Ishikawa (cell line): ENCODE results near the gene TSPEAR.

ENCODE experiments used
- CEBPB ChIP-seq: IDR thresholded peaks from 2 replicates; pipeline ENCODE4 v1.6.1; 2012
- CREB1 ChIP-seq: IDR thresholded peaks from 2 replicates; pipeline ENCODE4 v1.6.1; 2012; ENCODE audit warnings: low read depth
- EGR1 ChIP-seq: IDR thresholded peaks from 2 replicates; pipeline ENCODE4 v1.6.1; 2012
- EP300 ChIP-seq: IDR thresholded peaks from 2 replicates; pipeline ENCODE4 v1.6.1; 2012; ENCODE audit warnings: borderline replicate concordance
- FOXM1 ChIP-seq: IDR thresholded peaks from 2 replicates; pipeline ENCODE4 v1.6.1; 2012; ENCODE audit warnings: low read depth, borderline replicate concordance
- NFIC ChIP-seq: IDR thresholded peaks from 2 replicates; pipeline ENCODE4 v1.6.1; 2012
- RAD21 ChIP-seq: IDR thresholded peaks from 2 replicates; pipeline ENCODE4 v1.6.1; 2012; ENCODE audit warnings: low read depth
- TAF1 ChIP-seq: IDR thresholded peaks from 2 replicates; pipeline ENCODE4 v1.6.1; 2012; ENCODE audit warnings: low read depth, mild to moderate bottlenecking
- TCF12 ChIP-seq: IDR thresholded peaks from 2 replicates; pipeline ENCODE4 v1.6.1; 2012; ENCODE audit warnings: low read depth
- TEAD4 ChIP-seq: IDR thresholded peaks from 2 replicates; pipeline ENCODE4 v1.6.1; 2012
- YY1 ChIP-seq: IDR thresholded peaks from 2 replicates; pipeline ENCODE4 v1.6.1; 2012; ENCODE audit warnings: low read depth
- ZBTB7A ChIP-seq: IDR thresholded peaks from 2 replicates; pipeline ENCODE4 v1.6.1; 2012; ENCODE audit warnings: low read depth
- TF ChIP-seq, protein P1 (sequence below): IDR thresholded peaks from 2 replicates; pipeline ENCODE4 v1.6.1; 2012; ENCODE audit warnings: low read depth, mild to moderate bottlenecking
- TF ChIP-seq, protein P2 (sequence below): IDR thresholded peaks from 2 replicates; pipeline ENCODE4 v1.6.1; 2012
- TF ChIP-seq, protein P3 (sequence below): IDR thresholded peaks from 2 replicates; pipeline ENCODE4 v1.6.1; 2012

The TSPEAR gene

DNA sequence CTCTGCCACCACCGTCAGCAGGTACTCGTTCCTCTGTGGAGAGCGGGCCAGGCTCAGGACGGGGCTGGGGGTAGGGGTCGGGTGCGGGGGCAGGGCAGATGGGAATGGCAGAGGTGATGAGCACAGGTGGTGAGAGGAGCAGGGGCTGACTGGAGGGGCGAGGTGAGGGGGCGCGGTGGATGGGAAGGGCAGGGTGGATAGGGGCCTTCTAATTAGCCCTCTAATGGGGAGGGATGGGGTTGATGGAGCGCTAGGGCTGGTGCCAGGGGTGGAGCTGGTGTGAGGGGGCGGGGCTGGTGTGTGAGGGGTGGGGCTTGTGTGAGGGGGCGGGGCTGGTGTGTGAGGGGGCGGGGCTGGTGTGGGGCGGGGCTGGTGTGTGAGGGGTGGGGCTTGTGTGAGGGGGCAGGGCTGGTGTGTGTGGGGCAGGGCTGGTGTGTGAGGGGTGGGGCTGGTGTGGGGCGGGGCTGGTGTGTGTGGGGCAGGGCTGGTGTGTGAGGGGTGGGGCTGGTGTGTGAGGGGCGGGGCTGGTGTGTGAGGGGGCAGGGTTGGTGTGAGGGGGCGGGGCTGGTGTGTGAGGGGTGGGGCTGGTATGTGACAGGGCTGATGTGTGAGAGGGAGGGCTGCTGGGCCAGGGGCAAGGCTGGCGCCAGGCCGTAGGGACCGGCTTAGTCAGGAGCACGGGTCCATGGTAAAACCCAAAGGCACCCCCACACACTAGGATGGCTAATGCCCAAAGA is 177.3 kb downstream of the TSPEAR start:
- TF ChIP-seq, protein P1, sequence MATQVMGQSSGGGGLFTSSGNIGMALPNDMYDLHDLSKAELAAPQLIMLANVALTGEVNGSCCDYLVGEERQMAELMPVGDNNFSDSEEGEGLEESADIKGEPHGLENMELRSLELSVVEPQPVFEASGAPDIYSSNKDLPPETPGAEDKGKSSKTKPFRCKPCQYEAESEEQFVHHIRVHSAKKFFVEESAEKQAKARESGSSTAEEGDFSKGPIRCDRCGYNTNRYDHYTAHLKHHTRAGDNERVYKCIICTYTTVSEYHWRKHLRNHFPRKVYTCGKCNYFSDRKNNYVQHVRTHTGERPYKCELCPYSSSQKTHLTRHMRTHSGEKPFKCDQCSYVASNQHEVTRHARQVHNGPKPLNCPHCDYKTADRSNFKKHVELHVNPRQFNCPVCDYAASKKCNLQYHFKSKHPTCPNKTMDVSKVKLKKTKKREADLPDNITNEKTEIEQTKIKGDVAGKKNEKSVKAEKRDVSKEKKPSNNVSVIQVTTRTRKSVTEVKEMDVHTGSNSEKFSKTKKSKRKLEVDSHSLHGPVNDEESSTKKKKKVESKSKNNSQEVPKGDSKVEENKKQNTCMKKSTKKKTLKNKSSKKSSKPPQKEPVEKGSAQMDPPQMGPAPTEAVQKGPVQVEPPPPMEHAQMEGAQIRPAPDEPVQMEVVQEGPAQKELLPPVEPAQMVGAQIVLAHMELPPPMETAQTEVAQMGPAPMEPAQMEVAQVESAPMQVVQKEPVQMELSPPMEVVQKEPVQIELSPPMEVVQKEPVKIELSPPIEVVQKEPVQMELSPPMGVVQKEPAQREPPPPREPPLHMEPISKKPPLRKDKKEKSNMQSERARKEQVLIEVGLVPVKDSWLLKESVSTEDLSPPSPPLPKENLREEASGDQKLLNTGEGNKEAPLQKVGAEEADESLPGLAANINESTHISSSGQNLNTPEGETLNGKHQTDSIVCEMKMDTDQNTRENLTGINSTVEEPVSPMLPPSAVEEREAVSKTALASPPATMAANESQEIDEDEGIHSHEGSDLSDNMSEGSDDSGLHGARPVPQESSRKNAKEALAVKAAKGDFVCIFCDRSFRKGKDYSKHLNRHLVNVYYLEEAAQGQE, result no peak
- no peak for TF ChIP-seq EP300
- TF ChIP-seq CEBPB, result no peak
- TF ChIP-seq, protein P2, sequence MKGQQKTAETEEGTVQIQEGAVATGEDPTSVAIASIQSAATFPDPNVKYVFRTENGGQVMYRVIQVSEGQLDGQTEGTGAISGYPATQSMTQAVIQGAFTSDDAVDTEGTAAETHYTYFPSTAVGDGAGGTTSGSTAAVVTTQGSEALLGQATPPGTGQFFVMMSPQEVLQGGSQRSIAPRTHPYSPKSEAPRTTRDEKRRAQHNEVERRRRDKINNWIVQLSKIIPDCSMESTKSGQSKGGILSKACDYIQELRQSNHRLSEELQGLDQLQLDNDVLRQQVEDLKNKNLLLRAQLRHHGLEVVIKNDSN, result no peak
- TF ChIP-seq FOXM1, result no peak
- no peak for TF ChIP-seq EGR1
- TF ChIP-seq, protein P3, sequence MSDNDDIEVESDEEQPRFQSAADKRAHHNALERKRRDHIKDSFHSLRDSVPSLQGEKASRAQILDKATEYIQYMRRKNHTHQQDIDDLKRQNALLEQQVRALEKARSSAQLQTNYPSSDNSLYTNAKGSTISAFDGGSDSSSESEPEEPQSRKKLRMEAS, result no peak
- no peak for TF ChIP-seq TAF1
- no peak for TF ChIP-seq NFIC
- no peak for TF ChIP-seq CREB1
- no peak for TF ChIP-seq ZBTB7A
- no peak for TF ChIP-seq RAD21
- TF ChIP-seq TCF12, result no peak

DNA sequence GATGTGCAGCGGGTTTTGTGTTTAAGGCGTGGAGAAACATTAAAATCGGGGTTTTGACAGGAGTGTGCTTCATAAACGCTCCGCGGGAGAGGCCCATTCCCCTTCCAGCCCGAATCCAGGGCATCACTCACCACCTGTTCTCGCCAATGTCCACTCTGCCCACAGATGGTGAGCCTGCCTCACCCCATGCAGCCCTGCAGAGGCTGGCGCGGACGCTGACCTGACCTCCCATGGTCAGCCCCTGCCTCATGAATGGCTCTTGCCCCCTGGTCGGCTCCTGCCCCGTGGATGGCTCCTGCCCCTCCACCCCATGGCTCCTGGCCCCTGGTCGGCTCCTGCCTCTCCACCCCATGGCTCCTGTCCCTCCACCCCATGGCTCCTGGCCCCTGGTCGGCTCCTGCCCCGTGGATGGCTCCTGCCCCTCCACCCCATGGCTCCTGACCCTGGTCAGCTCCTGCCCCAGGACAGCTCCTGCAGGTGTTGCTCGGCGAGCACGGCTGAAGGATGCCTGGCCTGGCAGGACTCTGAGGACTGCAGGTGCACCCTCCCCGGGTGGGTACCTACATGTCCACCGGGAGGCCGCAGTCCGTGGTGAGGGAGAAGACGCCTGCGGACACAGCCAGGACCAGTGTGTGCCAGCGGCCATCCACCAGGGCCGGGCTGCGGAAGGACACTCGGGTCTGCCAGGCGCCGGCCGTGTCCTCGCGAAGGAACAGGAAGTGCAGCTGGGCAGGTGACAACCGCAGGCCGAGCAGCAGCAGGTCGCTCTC is 178.1 kb downstream of the TSPEAR start:
- no peak for TF ChIP-seq TAF1
- TF ChIP-seq EGR1, result no peak
- no peak for TF ChIP-seq RAD21
- no peak for TF ChIP-seq TEAD4
- no peak for TF ChIP-seq ZBTB7A
- no peak for TF ChIP-seq EP300
- TF ChIP-seq NFIC, result no peak
- TF ChIP-seq, protein P2, result no peak
- TF ChIP-seq, protein P3, result no peak
- no peak for TF ChIP-seq CEBPB
- TF ChIP-seq YY1, result no peak
- no peak for TF ChIP-seq FOXM1
- TF ChIP-seq TCF12, result no peak
- TF ChIP-seq, protein P1, result no peak
- TF ChIP-seq CREB1, result no peak

DNA sequence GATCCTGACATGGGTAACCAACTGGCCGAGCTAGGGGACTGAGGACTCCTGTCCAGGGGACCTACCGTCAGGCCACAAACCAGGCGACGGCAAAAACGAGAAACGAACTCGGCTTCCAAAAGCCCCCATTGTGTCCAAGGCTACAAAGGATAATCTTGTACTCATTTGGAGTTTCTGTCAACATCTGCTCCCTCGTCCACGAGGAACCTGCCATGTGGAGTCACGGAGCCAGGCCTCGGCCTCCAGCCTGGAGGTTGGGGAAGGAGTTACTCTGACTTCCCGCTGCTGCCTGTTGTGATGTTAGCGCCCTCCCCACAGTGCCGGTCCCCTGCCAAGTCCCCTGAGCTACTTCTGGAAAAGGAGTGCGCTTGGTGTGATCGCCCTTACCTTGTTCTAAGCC is 178.7 kb downstream of the TSPEAR start:
- TF ChIP-seq ZBTB7A (no peak), TCF12 (no peak), TEAD4 (no peak), EGR1 (no peak), YY1 (no peak), FOXM1 (no peak), RAD21 (no peak), CEBPB (no peak), CREB1 (no peak), TAF1 (no peak)
- TF ChIP-seq, protein P3, result no peak

DNA sequence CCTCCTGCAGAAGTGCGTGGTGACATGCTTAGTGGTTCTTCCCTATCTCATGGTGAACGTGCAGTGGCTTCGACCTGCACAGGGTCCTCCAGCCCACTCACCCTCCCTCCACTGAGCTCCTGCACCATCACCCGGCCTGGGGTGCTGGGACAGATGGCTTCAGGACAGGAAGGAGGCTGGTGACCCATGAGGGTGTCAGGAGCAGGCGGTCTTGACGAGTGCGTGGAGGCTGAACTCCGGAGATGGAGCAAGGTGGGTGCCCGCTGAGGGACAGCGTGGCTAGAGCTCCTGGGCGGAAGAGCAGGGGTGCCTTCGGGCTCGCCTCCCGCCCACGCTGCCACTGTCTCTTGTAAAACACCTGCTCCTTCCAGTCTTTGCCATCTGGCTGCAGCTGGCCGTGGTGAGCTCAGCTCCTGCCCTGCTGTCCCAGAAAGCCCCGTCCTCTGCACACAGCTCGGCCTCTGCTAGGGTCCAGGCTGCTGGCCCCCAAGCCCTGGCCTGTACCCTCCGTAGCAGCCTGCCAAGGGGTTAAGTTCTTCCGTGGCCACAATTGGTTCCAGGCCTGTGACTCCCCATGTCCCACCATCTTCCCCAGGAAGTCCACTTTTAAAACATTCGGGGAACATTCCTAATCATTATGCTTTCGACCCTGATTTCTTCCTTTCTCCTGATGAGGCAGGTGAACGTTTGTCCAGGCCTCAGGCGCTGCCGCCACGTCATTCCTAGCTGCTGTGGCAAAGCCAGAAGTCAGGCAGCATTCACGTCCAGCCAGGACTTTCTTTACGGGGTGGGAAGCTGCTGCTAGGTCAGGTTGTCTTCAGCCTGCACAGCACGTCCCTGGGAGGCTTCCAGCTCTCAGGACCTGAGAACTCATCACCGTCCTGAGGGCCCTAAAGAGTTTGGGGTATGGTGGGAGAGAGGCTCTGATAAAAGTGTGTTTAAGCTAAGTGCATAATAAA is 179.5 kb downstream of the TSPEAR start:
- no peak for TF ChIP-seq RAD21
- no peak for TF ChIP-seq TEAD4
- no peak for TF ChIP-seq CREB1
- TF ChIP-seq NFIC, result no peak
- TF ChIP-seq, protein P2, result no peak
- no peak for TF ChIP-seq ZBTB7A
- no peak for TF ChIP-seq EGR1
- no peak for TF ChIP-seq CEBPB
- TF ChIP-seq, protein P3, result no peak
- no peak for TF ChIP-seq TAF1
- TF ChIP-seq, protein P1, result no peak
- TF ChIP-seq YY1, result no peak
